ENCODE data around the gene SHMT1. TPM values are rescaled to one million over a fixed set of nuclear protein-coding genes. Genes with fewer than 3 reads are reported as not detected.

Gene SHMT1
- total and polyA plus RNA-seq, 2 of the 4 experiments (the other 2 are of a cell fraction): 7.5 to 8.1 TPM

DNA sequence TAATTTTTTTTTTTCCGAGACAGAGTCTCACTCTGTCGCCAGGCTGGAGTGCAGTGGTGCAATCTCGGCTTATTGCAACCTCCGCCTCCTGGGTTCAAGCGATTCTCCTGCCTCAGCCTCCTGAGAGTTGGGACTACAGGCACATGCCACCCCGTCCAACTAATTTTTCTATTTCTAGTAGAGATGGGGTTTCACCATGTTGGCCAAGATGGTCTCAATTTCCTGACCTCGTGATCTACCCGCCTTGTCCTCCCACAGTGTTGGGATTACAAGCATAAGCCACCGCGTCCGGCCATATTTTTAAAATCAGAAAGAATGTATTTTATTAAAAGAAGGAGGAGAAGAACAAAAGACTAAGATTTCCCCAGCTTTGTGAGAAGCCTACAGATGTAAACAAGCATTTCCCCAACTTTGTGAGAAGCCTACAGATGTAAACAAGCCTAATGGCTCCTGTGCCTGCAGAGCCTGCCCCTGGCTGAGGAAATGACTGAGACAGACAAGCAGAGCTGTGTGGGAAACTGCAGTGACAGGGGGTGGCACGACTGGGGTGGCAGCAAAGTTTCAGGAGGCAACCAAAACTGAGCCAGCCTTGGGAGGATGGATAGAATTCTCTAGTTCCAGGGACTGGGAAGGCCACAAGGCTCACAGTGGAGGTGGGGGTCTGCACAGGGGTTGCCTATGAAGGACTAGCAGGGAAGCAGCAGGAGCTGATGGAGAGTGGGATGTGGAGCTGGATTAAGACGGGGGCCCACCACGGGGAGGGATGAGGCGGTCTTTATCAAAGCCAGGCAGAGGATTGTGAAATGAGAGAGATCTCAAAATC is 71.4 kb downstream of the SHMT1 start:
- H3K14ac ChIP-seq (replicated peaks; ENCODE audit: low read depth, low read length): no peak overlapping the region
- ChIA-PET CTCF (no interaction called here), POLR2A (ENCODE audit: unreplicated experiment) (no interaction called here)
- H4K5ac ChIP-seq (ENCODE audit: low read depth, low read length): no peak overlapping the region
- no peak overlapping the region for H4K91ac ChIP-seq (ENCODE audit: insufficient read depth, low read depth, low read length)
- ATAC-seq (ENCODE audit: low read depth) (no peak), DNase-seq (no peak)
- no TSS peak for BruUV-seq (replicated peaks)
- H3K9me1 ChIP-seq (ENCODE audit: insufficient read depth, low read length): no peaks in the 10 kb centered on the region
- WGBS, 2 experiments (ENCODE audit: extremely low coverage in 2 of 2, insufficient read length in 1 of 2): no CpG with 5 or more reads among the region's 15 CpGs
- H3K27me3 ChIP-seq (ENCODE audit: control insufficient read depth, insufficient read depth, low read length): no peaks in the 10 kb centered on the region
- H3K56ac ChIP-seq (ENCODE audit: extremely low read depth, insufficient read depth, low read length): no peak overlapping the region
- H4K8ac ChIP-seq (ENCODE audit: low read depth in 2 of 2, low read length in 2 of 2): no peak overlapping the region
- peaks cover 49% of the 10 kb centered on the region for H3K36me3 ChIP-seq (ENCODE audit: control insufficient read depth, insufficient read depth, low read length)
- no peak overlapping the region for H3K4me3 ChIP-seq (ENCODE audit: insufficient read depth, low read depth, low read length)
- H3K4me2 ChIP-seq (ENCODE audit: low read depth, low read length): no peak overlapping the region
- no peaks in the 10 kb centered on the region for H4K20me1 ChIP-seq (ENCODE audit: insufficient read depth, low read length)
- H2AK5ac ChIP-seq (ENCODE audit: low read depth, low read length): no peak overlapping the region
- H3K9me3 ChIP-seq (ENCODE audit: control insufficient read depth, insufficient read depth, low read length): no peaks in the 10 kb centered on the region
- H3K27ac ChIP-seq (ENCODE audit: insufficient read depth, low read length): no peak overlapping the region
- H3K4me1 ChIP-seq (ENCODE audit: control insufficient read depth, insufficient read depth, low read length): no peaks in the 10 kb centered on the region
- peaks cover 0 to 8% of the 10 kb centered on the region in 2 experiments; a peak in 3 of 4 replicates for H3K79me1 ChIP-seq (ENCODE audit: low read depth in 1 of 2, low read length in 2 of 2)
- no peak overlapping the region for H2BK15ac ChIP-seq (ENCODE audit: low read depth, low read length)
- no peak overlapping the region for H3K4ac ChIP-seq (ENCODE audit: low read depth, low read length)
- in situ Hi-C loops (cut with MboI; ENCODE audit: low sequenced_read_pairs): no loop called here
- H3K9ac ChIP-seq (ENCODE audit: low read depth, low read length): no peak overlapping the region
- H2BK20ac ChIP-seq (ENCODE audit: low read depth, low read length): no peak overlapping the region
- no peak overlapping the region for H3K18ac ChIP-seq (ENCODE audit: low read depth, low read length)
- dilution Hi-C loops (cut with HindIII; ENCODE audit: low sequenced_read_pairs, unreplicated experiment): no loop called here
- H2AK9ac ChIP-seq (replicated peaks; ENCODE audit: low read depth, low read length, poor library complexity): no peak overlapping the region
- no peak overlapping the region for H2BK120ac ChIP-seq (ENCODE audit: low read depth, low read length)
- no peak overlapping the region for H3K23ac ChIP-seq (ENCODE audit: low read depth, low read length)
- intact Hi-C loops (cut with micrococcal nuclease): loop anchor here (2.0 kb wide), 1 partner anchor 19 kb away; no protein-coding TSS in a partner anchor
- no peak overlapping the region for H2BK5ac ChIP-seq (ENCODE audit: low read depth, low read length, poor library complexity, severe bottlenecking)
- no peak overlapping the region for H2AFZ ChIP-seq (replicated peaks; ENCODE audit: low read length, poor library complexity)
- no peak for TF ChIP-seq NFE2L2 (IDR thresholded peaks at IDR 0.05; ENCODE audit: low read depth, low read length)
- TF ChIP-seq BHLHE40 (IDR thresholded peaks at IDR 0.05; ENCODE audit: low read depth, low read length): no peak
- TF ChIP-seq RFX5 (IDR thresholded peaks at IDR 0.05; ENCODE audit: low read depth, low read length): no peak
- TF ChIP-seq MAZ (IDR thresholded peaks at IDR 0.05; ENCODE audit: borderline replicate concordance, low read depth, low read length): no peak
- no peak for TF ChIP-seq RCOR1 (IDR thresholded peaks at IDR 0.05; ENCODE audit: insufficient replicate concordance, low read length)
- TF ChIP-seq CEBPB (IDR thresholded peaks at IDR 0.05; ENCODE audit: low read depth, low read length): no peak
- no peak for TF ChIP-seq MXI1 (IDR thresholded peaks at IDR 0.05; ENCODE audit: borderline replicate concordance, low read depth, low read length)
- TF ChIP-seq FOS (IDR thresholded peaks at IDR 0.05; ENCODE audit: low read depth, low read length): no peak
- TF ChIP-seq SMC3 (IDR thresholded peaks at IDR 0.05; ENCODE audit: low read depth, low read length): no peak
- no peak for TF ChIP-seq USF2 (IDR thresholded peaks at IDR 0.05; ENCODE audit: low read depth, low read length)
- TF ChIP-seq, protein P1, sequence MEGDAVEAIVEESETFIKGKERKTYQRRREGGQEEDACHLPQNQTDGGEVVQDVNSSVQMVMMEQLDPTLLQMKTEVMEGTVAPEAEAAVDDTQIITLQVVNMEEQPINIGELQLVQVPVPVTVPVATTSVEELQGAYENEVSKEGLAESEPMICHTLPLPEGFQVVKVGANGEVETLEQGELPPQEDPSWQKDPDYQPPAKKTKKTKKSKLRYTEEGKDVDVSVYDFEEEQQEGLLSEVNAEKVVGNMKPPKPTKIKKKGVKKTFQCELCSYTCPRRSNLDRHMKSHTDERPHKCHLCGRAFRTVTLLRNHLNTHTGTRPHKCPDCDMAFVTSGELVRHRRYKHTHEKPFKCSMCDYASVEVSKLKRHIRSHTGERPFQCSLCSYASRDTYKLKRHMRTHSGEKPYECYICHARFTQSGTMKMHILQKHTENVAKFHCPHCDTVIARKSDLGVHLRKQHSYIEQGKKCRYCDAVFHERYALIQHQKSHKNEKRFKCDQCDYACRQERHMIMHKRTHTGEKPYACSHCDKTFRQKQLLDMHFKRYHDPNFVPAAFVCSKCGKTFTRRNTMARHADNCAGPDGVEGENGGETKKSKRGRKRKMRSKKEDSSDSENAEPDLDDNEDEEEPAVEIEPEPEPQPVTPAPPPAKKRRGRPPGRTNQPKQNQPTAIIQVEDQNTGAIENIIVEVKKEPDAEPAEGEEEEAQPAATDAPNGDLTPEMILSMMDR (conservative IDR thresholded peaks at IDR 0.05; ENCODE audit: low read depth, low read length): no peak
- TF ChIP-seq POLR2A (IDR thresholded peaks at IDR 0.05; ENCODE audit: low read depth, low read length): no peak
- TF ChIP-seq RAD21 (IDR thresholded peaks at IDR 0.05; ENCODE audit: low read length): no peak
- no peak for TF ChIP-seq ELK1 (IDR thresholded peaks at IDR 0.05; ENCODE audit: borderline replicate concordance, low read depth, low read length)
- no peak for TF ChIP-seq MAFK (IDR thresholded peaks at IDR 0.05; ENCODE audit: low read depth, low read length)

Measured in IMR-90 (cell line).